HEK293 (cell line): ENCODE results near the gene EFCAB8.

Experiments used
- CTCF ChIA-PET: fragments of 350-600 bp; formaldehyde crosslinking; extraction: SDS; loops from one replicate; lab custom pipeline; 2021; ENCODE audit warnings: antibody characterized with exemption; lab: Yijun Ruan, JAX
- POLR2A ChIA-PET: fragments of 300-600 bp; formaldehyde crosslinking; extraction: SDS; loops from one replicate; lab custom pipeline; 2020; ENCODE audit warnings: antibody characterized with exemption, inconsistent platforms; lab: Yijun Ruan, JAX
- H3K27ac ChIP-seq: fragments of 200-500 bp; sonication (Bioruptor generic); 2 replicates; pipeline ENCODE4 v1.5.1; 2014; ENCODE audit warnings: low read depth, low read length, control low read depth, inconsistent platforms; ENCODE audit errors: extremely low read depth
- H3K36me3 ChIP-seq, 2 experiments: fragments of 200-500 bp in 1 of 2; sonication (Bioruptor generic) in 1 of 2; 1 replicate in 1 of 2; 2 replicates in 1 of 2; pipeline ENCODE4 v1.5.1; 2014 to 2017; ENCODE audit warnings: inconsistent platforms in 2 of 2, low read length in 2 of 2; ENCODE audit not compliant: control insufficient read depth in 2 of 2, insufficient read depth in 1 of 2
- H3K4me1 ChIP-seq: fragments of 200-500 bp; sonication (Bioruptor generic); 2 replicates; pipeline ENCODE4 v1.5.1; 2014; ENCODE audit warnings: mild to moderate bottlenecking, low read length, inconsistent platforms; ENCODE audit not compliant: control insufficient read depth, insufficient read depth
- H3K4me3 ChIP-seq: 2 replicates; pipeline ENCODE4 v1.5.1; 2011; ENCODE audit warnings: low read depth, mild to moderate bottlenecking, control low read depth, low read length, moderate library complexity
- H3K9me3 ChIP-seq: fragments of 200-500 bp; sonication (Bioruptor generic); 2 replicates; pipeline ENCODE4 v1.5.1; 2014; ENCODE audit warnings: low read depth, low read length, inconsistent platforms; ENCODE audit not compliant: control insufficient read depth, insufficient read depth
- GLIS2 ChIP-seq: fragments of 450-650 bp; formaldehyde crosslinking; IDR thresholded peaks from 2 replicates; pipeline ENCODE4 v1.5.1; 2016; ENCODE audit warnings: missing biosample characterization, missing genetic modification characterization
- HOXC10 ChIP-seq: sonication (generic); formaldehyde crosslinking; IDR thresholded peaks from 2 replicates; pipeline ENCODE4 v1.8.1; 2023; ENCODE audit warnings: mild to moderate bottlenecking, missing genetic modification reagents
- IKZF3 ChIP-seq: fragments of 450-650 bp; IDR thresholded peaks from 2 replicates; pipeline ENCODE4 v1.5.0; 2018; ENCODE audit warnings: missing biosample characterization, mild to moderate bottlenecking, missing genetic modification characterization, moderate library complexity
- KLF1 ChIP-seq: fragments of 450-650 bp; formaldehyde crosslinking; IDR thresholded peaks from 2 replicates; pipeline ENCODE4 v1.5.1; 2016; ENCODE audit warnings: missing biosample characterization, missing genetic modification characterization
- RBAK ChIP-seq: fragments of 450-650 bp; formaldehyde crosslinking; IDR thresholded peaks from 2 replicates; pipeline ENCODE4 v1.5.1; 2016; ENCODE audit warnings: missing biosample characterization, missing genetic modification characterization
- SALL2 ChIP-seq: fragments of 450-650 bp; formaldehyde crosslinking; IDR thresholded peaks from 2 replicates; pipeline ENCODE4 v1.5.0; 2017; ENCODE audit warnings: missing biosample characterization, mild to moderate bottlenecking, missing genetic modification characterization, borderline replicate concordance
- YY1 ChIP-seq: fragments of 450-650 bp; formaldehyde crosslinking; IDR thresholded peaks from 2 replicates; pipeline ENCODE4 v1.5.1; 2018; ENCODE audit warnings: missing biosample characterization, missing genetic modification characterization
- ZFHX2 ChIP-seq: fragments of 450-650 bp; formaldehyde crosslinking; conservative IDR thresholded peaks from 2 replicates; pipeline ENCODE4 v1.5.1; 2016; ENCODE audit warnings: missing biosample characterization, missing genetic modification characterization
- ZFP37 ChIP-seq: fragments of 450-650 bp; formaldehyde crosslinking; IDR thresholded peaks from 2 replicates; pipeline ENCODE4 v1.5.1; 2016; ENCODE audit warnings: missing biosample characterization, missing genetic modification characterization
- ZIC2 ChIP-seq: fragments of 450-650 bp; formaldehyde crosslinking; IDR thresholded peaks from 2 replicates; pipeline ENCODE4 v1.5.1; 2016; ENCODE audit warnings: missing biosample characterization, missing genetic modification characterization
- ZNF112 ChIP-seq: fragments of 450-650 bp; formaldehyde crosslinking; IDR thresholded peaks from 2 replicates; pipeline ENCODE4 v1.5.0; 2017; ENCODE audit warnings: missing biosample characterization, missing genetic modification characterization
- ZNF155 ChIP-seq: fragments of 450-650 bp; formaldehyde crosslinking; IDR thresholded peaks from 2 replicates; pipeline ENCODE4 v1.5.1; 2016; ENCODE audit warnings: missing biosample characterization, missing genetic modification characterization
- ZNF341 ChIP-seq: fragments of 450-650 bp; formaldehyde crosslinking; IDR thresholded peaks from 2 replicates; pipeline ENCODE4; 2016; ENCODE audit warnings: low read depth, missing biosample characterization, missing genetic modification characterization
- ZNF391 ChIP-seq: fragments of 450-650 bp; formaldehyde crosslinking; IDR thresholded peaks from 2 replicates; pipeline ENCODE4 v1.5.1; 2016; ENCODE audit warnings: low read depth, missing biosample characterization, missing genetic modification characterization, borderline replicate concordance
- ZNF473 ChIP-seq: fragments of 450-650 bp; formaldehyde crosslinking; IDR thresholded peaks from 2 replicates; pipeline ENCODE4 v1.5.1; 2017; ENCODE audit warnings: missing biosample characterization, missing genetic modification characterization
- ZNF510 ChIP-seq: fragments of 450-650 bp; formaldehyde crosslinking; IDR thresholded peaks from 2 replicates; pipeline ENCODE4 v1.5.1; 2018; ENCODE audit warnings: mild to moderate bottlenecking, missing genetic modification characterization, missing biosample characterization; ENCODE audit not compliant: insufficient replicate concordance
- ZNF560 ChIP-seq: fragments of 450-650 bp; formaldehyde crosslinking; IDR thresholded peaks from 2 replicates; pipeline ENCODE4 v1.5.1; 2017; ENCODE audit warnings: missing biosample characterization, missing genetic modification characterization, borderline replicate concordance
- ZNF585B ChIP-seq: fragments of 450-650 bp; formaldehyde crosslinking; IDR thresholded peaks from 2 replicates; pipeline ENCODE4 v1.5.1; 2016; ENCODE audit warnings: missing biosample characterization, missing genetic modification characterization
- ZNF600 ChIP-seq: fragments of 450-650 bp; formaldehyde crosslinking; IDR thresholded peaks from 2 replicates; pipeline ENCODE4 v1.5.1; 2016; ENCODE audit warnings: missing biosample characterization, missing genetic modification characterization
- ZNF777 ChIP-seq: fragments of 450-650 bp; formaldehyde crosslinking; IDR thresholded peaks from 2 replicates; pipeline ENCODE4 v1.5.1; 2017; ENCODE audit warnings: missing biosample characterization, missing genetic modification characterization, borderline replicate concordance
- ZNF785 ChIP-seq: fragments of 450-650 bp; formaldehyde crosslinking; IDR thresholded peaks from 2 replicates; pipeline ENCODE4 v1.5.1; 2016; ENCODE audit warnings: missing biosample characterization, missing genetic modification characterization
- ZSCAN23 ChIP-seq: fragments of 450-650 bp; formaldehyde crosslinking; IDR thresholded peaks from 2 replicates; pipeline ENCODE4 v1.5.1; 2016; ENCODE audit warnings: missing biosample characterization, missing genetic modification characterization
- TF ChIP-seq, protein P1 (sequence below): fragments of 450-650 bp; IDR thresholded peaks from 2 replicates; pipeline ENCODE4 v1.5.1; 2018; ENCODE audit warnings: missing biosample characterization, mild to moderate bottlenecking, missing genetic modification characterization
- TF ChIP-seq, protein P2 (sequence below): fragments of 450-650 bp; formaldehyde crosslinking; IDR thresholded peaks from 2 replicates; pipeline ENCODE4 v1.5.1; 2016; ENCODE audit warnings: missing biosample characterization, missing genetic modification characterization
- TF ChIP-seq, protein P3 (sequence below): fragments of 450-650 bp; formaldehyde crosslinking; IDR thresholded peaks from 2 replicates; pipeline ENCODE4 v1.5.1; 2017; ENCODE audit warnings: missing biosample characterization, missing genetic modification characterization
- TF ChIP-seq, protein P4 (sequence below): fragments of 450-650 bp; formaldehyde crosslinking; IDR thresholded peaks from 2 replicates; pipeline ENCODE4 v1.5.1; 2016; ENCODE audit warnings: missing biosample characterization, missing genetic modification characterization
- TF ChIP-seq, protein P5 (sequence below): fragments of 450-650 bp; formaldehyde crosslinking; IDR thresholded peaks from 2 replicates; pipeline ENCODE4 v1.5.1; 2016; ENCODE audit warnings: missing biosample characterization, missing genetic modification characterization

The EFCAB8 gene

DNA sequence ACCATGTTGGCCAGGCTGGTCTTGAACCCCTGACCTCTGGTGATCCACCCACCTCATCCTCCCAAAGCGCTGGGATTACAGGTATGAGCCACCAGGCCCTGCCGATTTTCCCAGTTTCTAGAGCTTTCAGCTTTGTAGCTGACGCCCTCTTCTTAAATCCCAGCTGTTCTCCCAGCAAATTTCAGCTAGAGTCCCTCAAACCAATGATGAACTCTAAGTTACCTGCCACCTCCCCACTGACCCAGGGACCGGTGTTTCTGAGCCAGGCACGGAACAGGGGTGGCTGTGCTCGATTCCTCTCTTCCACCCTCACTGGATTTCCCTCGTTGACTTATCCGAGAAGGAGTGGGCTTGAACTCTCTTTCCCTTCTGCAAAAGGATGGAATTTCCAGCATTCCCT is 106.4 kb downstream of the EFCAB8 start:
- Histone ChIP-seq H3K4me1 (no peaks in the 10 kb centered on the region), H3K36me3 (no peaks in the 10 kb centered on the region), H3K27ac (no peak overlapping the region), H3K9me3 (no peaks in the 10 kb centered on the region), H3K4me3 (no peak overlapping the region)
- ChIA-PET POLR2A (no interaction called here), CTCF (interaction anchor here (0.7 kb wide), 1 partner anchor 96 kb away, joined by 3 read pairs; no protein-coding TSS in a partner anchor)
- TF ChIP-seq ZNF777 (tag by site-specific recombination) (no peak), ZFP37 (no peak), YY1 (tag by site-specific recombination) (no peak), ZFHX2 (tag by site-specific recombination) (no peak), ZNF391 (tag by site-specific recombination) (no peak), ZNF341 (tag by site-specific recombination) (no peak), KLF1 (tag by site-specific recombination) (no peak), ZNF585B (tag by site-specific recombination) (no peak), ZNF510 (tag by site-specific recombination) (no peak), ZSCAN23 (tag by site-specific recombination) (no peak), ZNF600 (tag by site-specific recombination) (no peak), GLIS2 (tag by site-specific recombination) (no peak), ZNF560 (no peak)
- TF ChIP-seq, protein P1, sequence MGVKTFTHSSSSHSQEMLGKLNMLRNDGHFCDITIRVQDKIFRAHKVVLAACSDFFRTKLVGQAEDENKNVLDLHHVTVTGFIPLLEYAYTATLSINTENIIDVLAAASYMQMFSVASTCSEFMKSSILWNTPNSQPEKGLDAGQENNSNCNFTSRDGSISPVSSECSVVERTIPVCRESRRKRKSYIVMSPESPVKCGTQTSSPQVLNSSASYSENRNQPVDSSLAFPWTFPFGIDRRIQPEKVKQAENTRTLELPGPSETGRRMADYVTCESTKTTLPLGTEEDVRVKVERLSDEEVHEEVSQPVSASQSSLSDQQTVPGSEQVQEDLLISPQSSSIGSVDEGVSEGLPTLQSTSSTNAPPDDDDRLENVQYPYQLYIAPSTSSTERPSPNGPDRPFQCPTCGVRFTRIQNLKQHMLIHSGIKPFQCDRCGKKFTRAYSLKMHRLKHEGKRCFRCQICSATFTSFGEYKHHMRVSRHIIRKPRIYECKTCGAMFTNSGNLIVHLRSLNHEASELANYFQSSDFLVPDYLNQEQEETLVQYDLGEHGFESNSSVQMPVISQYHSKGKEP (tag by site-specific recombination), result no peak

DNA sequence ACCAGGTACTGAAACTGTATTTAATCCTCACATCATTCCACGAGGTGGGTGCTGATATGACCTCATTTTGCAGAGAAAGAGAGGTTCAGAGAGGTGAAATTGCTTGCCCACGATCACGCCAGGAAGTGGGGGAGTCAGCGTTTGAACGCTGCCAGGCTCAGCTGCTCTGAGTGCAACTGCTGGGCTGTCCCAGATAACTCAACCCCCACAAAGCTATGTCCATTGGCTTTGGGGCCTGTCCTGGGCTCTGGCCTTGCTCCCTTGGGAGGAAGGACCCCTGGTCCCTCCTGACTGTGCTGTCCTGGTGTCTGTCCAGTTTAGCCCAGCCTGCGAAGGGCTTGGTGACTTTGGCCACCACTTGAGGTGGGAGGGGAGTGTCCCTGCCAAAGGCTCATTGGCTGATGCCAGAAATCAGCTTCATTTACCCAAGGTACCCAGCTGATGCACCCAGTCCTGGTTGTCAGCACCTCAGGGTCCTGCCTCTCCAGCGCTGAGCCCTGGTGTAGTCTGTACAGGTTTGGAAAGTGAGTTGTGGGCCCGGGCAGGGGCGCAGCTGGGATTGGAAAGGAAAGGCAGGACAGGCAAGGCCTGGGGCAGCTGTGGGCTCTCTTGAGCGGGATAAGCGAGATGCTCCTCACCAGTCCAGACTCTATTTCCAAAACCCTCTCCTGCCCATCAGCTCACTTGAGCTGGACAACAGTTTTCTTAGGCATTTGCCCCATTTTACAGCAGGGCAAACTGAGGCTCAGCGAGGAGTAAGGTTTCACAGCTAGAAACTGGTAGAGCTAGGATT is 107.1 kb downstream of the EFCAB8 start:
- POLR2A ChIA-PET, result no interaction called here
- CTCF ChIA-PET, result interaction anchor here (0.7 to 1.0 kb wide), 3 partner anchors 20 to 128 kb away, joined by 3 to 4 read pairs (median 3); no protein-coding TSS in a partner anchor
- TF ChIP-seq ZNF112 (tag by site-specific recombination) (no peak), IKZF3 (tag by site-specific recombination) (no peak), SALL2 (tag by site-specific recombination) (no peak), ZNF155 (no peak), RBAK (tag by site-specific recombination) (no peak), ZNF785 (no peak), HOXC10 (CRISPR knock-in tag) (no peak), ZIC2 (tag by site-specific recombination) (no peak), ZNF473 (tag by site-specific recombination) (no peak)
- TF ChIP-seq, protein P2, sequence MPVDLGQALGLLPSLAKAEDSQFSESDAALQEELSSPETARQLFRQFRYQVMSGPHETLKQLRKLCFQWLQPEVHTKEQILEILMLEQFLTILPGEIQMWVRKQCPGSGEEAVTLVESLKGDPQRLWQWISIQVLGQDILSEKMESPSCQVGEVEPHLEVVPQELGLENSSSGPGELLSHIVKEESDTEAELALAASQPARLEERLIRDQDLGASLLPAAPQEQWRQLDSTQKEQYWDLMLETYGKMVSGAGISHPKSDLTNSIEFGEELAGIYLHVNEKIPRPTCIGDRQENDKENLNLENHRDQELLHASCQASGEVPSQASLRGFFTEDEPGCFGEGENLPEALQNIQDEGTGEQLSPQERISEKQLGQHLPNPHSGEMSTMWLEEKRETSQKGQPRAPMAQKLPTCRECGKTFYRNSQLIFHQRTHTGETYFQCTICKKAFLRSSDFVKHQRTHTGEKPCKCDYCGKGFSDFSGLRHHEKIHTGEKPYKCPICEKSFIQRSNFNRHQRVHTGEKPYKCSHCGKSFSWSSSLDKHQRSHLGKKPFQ (tag by site-specific recombination), result no peak
- TF ChIP-seq, protein P3, sequence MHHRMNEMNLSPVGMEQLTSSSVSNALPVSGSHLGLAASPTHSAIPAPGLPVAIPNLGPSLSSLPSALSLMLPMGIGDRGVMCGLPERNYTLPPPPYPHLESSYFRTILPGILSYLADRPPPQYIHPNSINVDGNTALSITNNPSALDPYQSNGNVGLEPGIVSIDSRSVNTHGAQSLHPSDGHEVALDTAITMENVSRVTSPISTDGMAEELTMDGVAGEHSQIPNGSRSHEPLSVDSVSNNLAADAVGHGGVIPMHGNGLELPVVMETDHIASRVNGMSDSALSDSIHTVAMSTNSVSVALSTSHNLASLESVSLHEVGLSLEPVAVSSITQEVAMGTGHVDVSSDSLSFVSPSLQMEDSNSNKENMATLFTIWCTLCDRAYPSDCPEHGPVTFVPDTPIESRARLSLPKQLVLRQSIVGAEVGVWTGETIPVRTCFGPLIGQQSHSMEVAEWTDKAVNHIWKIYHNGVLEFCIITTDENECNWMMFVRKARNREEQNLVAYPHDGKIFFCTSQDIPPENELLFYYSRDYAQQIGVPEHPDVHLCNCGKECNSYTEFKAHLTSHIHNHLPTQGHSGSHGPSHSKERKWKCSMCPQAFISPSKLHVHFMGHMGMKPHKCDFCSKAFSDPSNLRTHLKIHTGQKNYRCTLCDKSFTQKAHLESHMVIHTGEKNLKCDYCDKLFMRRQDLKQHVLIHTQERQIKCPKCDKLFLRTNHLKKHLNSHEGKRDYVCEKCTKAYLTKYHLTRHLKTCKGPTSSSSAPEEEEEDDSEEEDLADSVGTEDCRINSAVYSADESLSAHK, result no peak
- TF ChIP-seq, protein P4, sequence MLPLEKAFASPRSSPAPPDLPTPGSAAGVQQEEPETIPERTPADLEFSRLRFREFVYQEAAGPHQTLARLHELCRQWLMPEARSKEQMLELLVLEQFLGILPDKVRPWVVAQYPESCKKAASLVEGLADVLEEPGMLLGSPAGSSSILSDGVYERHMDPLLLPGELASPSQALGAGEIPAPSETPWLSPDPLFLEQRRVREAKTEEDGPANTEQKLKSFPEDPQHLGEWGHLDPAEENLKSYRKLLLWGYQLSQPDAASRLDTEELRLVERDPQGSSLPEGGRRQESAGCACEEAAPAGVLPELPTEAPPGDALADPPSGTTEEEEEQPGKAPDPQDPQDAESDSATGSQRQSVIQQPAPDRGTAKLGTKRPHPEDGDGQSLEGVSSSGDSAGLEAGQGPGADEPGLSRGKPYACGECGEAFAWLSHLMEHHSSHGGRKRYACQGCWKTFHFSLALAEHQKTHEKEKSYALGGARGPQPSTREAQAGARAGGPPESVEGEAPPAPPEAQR (tag by site-specific recombination), result no peak
- TF ChIP-seq, protein P5, sequence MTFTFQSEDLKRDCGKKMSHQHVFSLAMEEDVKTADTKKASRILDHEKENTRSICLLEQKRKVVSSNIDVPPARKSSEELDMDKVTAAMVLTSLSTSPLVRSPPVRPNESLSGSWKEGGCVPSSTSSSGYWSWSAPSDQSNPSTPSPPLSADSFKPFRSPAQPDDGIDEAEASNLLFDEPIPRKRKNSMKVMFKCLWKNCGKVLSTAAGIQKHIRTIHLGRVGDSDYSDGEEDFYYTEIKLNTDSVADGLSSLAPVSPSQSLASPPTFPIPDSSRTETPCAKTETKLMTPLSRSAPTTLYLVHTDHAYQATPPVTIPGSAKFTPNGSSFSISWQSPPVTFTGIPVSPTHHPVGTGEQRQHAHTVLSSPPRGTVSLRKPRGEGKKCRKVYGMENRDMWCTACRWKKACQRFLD, result no peak
- TF ChIP-seq, all 188 proteins: peak for 0

More for the DNA sequence above, 107.1 kb downstream of the EFCAB8 start:
- Histone ChIP-seq H3K27ac (no peak overlapping the region), H3K4me1 (no peaks in the 10 kb centered on the region), H3K36me3 (no peaks in the 10 kb centered on the region), H3K9me3 (no peaks in the 10 kb centered on the region), H3K4me3 (no peak overlapping the region)
